HFFc6 (cell line): ENCODE data around the gene EXOC2. TPM values are rescaled to one million over a fixed set of nuclear protein-coding genes. Genes with fewer than 3 reads are reported as not detected.
A peak's percentile ranks its signal among the peaks of the same experiment; 100 is the strongest.

Experiments
- DNase-seq: peaks from one replicate; pipeline ENCODE4 v3.0.0-alpha.2; 2018
- H3K27ac Mint-ChIP-seq: 2 replicates; pipeline ENCODE4 v1.8.0; 2020; ENCODE audit warnings: mild to moderate bottlenecking, mixed read lengths
- H3K27me3 Mint-ChIP-seq: 2 replicates; pipeline ENCODE4 v1.8.0; 2021; ENCODE audit warnings: mild to moderate bottlenecking, moderate library complexity, mixed read lengths; ENCODE audit not compliant: insufficient read depth
- H3K36me3 Mint-ChIP-seq: 2 replicates; pipeline ENCODE4 v1.8.0; 2021; ENCODE audit warnings: low read depth, mixed read lengths
- H3K4me1 Mint-ChIP-seq: 2 replicates; pipeline ENCODE4 v1.8.0; 2020; ENCODE audit warnings: low read depth, mixed read lengths
- H3K4me3 Mint-ChIP-seq: 2 replicates; pipeline ENCODE4 v1.8.0; 2020; ENCODE audit warnings: mild to moderate bottlenecking, moderate library complexity, mixed read lengths
- H3K9me3 Mint-ChIP-seq: 2 replicates; pipeline ENCODE4 v1.8.0; 2020; ENCODE audit warnings: mild to moderate bottlenecking, mixed read lengths
- CTCF ChIP-seq: fragments of 200-600 bp; sonication (generic); IDR thresholded peaks from 2 replicates; pipeline ENCODE4 v1.5.0; 2021; ENCODE audit warnings: antibody characterized with exemption, mild to moderate bottlenecking
- total RNA-seq, 6 experiments: library from RNA; stranded (reverse); fragmentation: NEBNext Ultra II Directional; extraction: Animal tissue kit (Norgen Biotek cat#: 25700); gene quantifications; 2 replicates in 1 of 6; 3 replicates in 5 of 6; pipeline ENCODE4 v1.2.3, GENCODE V29; 2021

Gene EXOC2
- total RNA-seq, 6 experiments from 2014 or later = 19.3 to 22.4 (median 20.3) TPM

DNA sequence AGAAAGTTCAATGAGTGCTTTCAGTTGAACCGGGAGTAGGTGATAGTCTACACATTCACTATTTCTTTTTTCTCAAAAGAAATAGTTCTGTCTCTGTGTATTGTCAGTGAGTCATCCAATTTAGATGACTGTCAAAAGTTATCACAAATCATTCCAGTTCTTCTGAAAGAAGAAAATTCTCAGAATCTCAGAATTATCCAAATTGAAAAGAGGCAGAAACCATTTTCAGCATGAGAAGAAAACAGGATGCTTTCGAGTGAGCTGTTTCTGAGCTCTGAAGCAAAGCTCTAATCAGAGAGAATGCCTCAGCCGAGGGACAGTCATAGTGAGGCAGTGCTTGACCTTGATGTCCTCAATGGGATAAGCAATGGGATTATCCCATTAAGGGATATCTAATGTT is 134.0 kb downstream of the EXOC2 start:
- H3K36me3 Mint-ChIP-seq = peaks cover 1% of the 10 kb centered on the region; the same call in 1 of the 2 replicates
- no peak for TF ChIP-seq CTCF
- no peaks in the 10 kb centered on the region for H3K9me3 Mint-ChIP-seq
- DNase-seq = no peak
- H3K4me3 Mint-ChIP-seq = no peak overlapping the region
- no peaks in the 10 kb centered on the region for H3K27me3 Mint-ChIP-seq
- no peaks in the 10 kb centered on the region for H3K4me1 Mint-ChIP-seq
- H3K27ac Mint-ChIP-seq = no peak overlapping the region

GRCh38 chr6:558089-558488 is 134.8 kb downstream of the EXOC2 start:
- H3K4me3 Mint-ChIP-seq = no peak overlapping the region
- DNase-seq = no peak
- peak; percentile 67 for TF ChIP-seq CTCF
- no peak overlapping the region for H3K27ac Mint-ChIP-seq
- no peaks in the 10 kb centered on the region for H3K27me3 Mint-ChIP-seq
- no peaks in the 10 kb centered on the region for H3K4me1 Mint-ChIP-seq
- H3K36me3 Mint-ChIP-seq = no peaks in the 10 kb centered on the region
- no peaks in the 10 kb centered on the region for H3K9me3 Mint-ChIP-seq

GRCh38 chr6:551829-552350 is 141.0 kb downstream of the EXOC2 start:
- Mint-ChIP-seq H3K27me3 (no peaks in the 10 kb centered on the region), H3K9me3 (no peaks in the 10 kb centered on the region), H3K4me3 (no peak overlapping the region), H3K27ac (no peak overlapping the region), H3K36me3 (no peaks in the 10 kb centered on the region), H3K4me1 (no peaks in the 10 kb centered on the region)
- no peak for TF ChIP-seq CTCF
- no peak for DNase-seq

- TF ChIP-seq CTCF = no peak; the same call in 1 of the 2 replicates
- Mint-ChIP-seq H3K9me3 (no peaks in the 10 kb centered on the region), H3K36me3 (no peaks in the 10 kb centered on the region), H3K27me3 (no peaks in the 10 kb centered on the region), H3K4me1 (no peaks in the 10 kb centered on the region), H3K4me3 (no peak overlapping the region), H3K27ac (no peak overlapping the region)
- no peak for DNase-seq
These were observed 141.5 kb downstream of the EXOC2 start for GRCh38 chr6:551405-551804.

- no peaks in the 10 kb centered on the region for H3K36me3 Mint-ChIP-seq
- no peak for TF ChIP-seq CTCF
- no peaks in the 10 kb centered on the region for H3K27me3 Mint-ChIP-seq
- no peak for DNase-seq
- no peak overlapping the region for H3K4me3 Mint-ChIP-seq
- H3K9me3 Mint-ChIP-seq = no peaks in the 10 kb centered on the region
- H3K27ac Mint-ChIP-seq = no peak overlapping the region
- H3K4me1 Mint-ChIP-seq = no peaks in the 10 kb centered on the region
These were observed 143.0 kb downstream of the EXOC2 start for GRCh38 chr6:549906-550305.

DNA sequence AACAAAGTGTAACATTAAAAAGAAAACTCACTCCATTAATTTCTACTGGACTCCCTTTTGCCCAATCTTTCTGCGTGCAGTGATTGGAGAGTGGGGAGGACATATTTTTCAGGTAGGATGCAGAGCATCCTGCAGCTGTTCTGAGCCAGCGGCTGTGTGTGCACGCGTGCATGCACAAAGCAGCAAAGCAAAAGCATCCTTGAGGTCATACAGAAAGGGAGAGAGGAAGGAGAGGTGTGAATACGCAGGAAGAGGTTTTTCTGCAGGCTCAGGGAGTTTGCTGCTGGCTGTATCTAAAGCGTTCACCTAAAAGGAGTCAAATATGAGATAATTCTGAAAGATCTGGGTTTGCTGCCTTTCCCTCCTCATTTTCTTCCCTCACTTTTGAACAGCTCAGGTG is 144.4 kb downstream of the EXOC2 start:
- no peak for TF ChIP-seq CTCF
- no peak for DNase-seq

More for the DNA sequence above, 144.4 kb downstream of the EXOC2 start:
- Mint-ChIP-seq H3K4me1 (no peaks in the 10 kb centered on the region), H3K9me3 (no peaks in the 10 kb centered on the region), H3K36me3 (peaks cover 6% of the 10 kb centered on the region), H3K27ac (no peak overlapping the region), H3K4me3 (no peak overlapping the region), H3K27me3 (no peaks in the 10 kb centered on the region)
